H1 (cell line): Measurements from ENCODE around the gene TLE1.

ENCODE experiments used
- BRCA1 ChIP-seq: IDR thresholded peaks from 2 replicates; pipeline ENCODE4 v1.6.1; 2012; ENCODE audit warnings: low read depth, low read length, improper control_type of control experiment
- CBX5 ChIP-seq: fragments of 300-800, 300-1000 bp; sonication (generic); IDR thresholded peaks from 2 replicates; pipeline ENCODE4 v1.7.1; 2016; ENCODE audit warnings: antibody characterized with exemption, low read length, low read depth
- CHD1 ChIP-seq: IDR thresholded peaks from 2 replicates; pipeline ENCODE4 v1.6.1; 2012; ENCODE audit warnings: low read depth, low read length, improper control_type of control experiment
- CREB1 ChIP-seq: IDR thresholded peaks from 2 replicates; pipeline ENCODE4 v1.6.1; 2012; ENCODE audit warnings: inconsistent platforms
- CTCF ChIP-seq, 3 experiments: IDR thresholded peaks; 1 replicate in 2 of 3; 2 replicates in 1 of 3; pipeline versions ENCODE4 v1.5.1 to v1.6.1; 2011; ENCODE audit warnings: low read length in 3 of 3, mild to moderate bottlenecking in 3 of 3, inconsistent platforms in 2 of 3, low read depth in 1 of 3, moderate library complexity in 1 of 3; ENCODE audit not compliant: insufficient read depth in 1 of 3; ENCODE audit errors: control extremely low read depth in 1 of 3
- PHF8 ChIP-seq: fragments of 200-600 bp; sonication (generic); conservative IDR thresholded peaks from 2 replicates; pipeline ENCODE4 v1.7.1; 2012; ENCODE audit warnings: low read depth, mild to moderate bottlenecking, inconsistent platforms, low read length, moderate library complexity
- POLR2A ChIP-seq, 2 experiments: IDR thresholded peaks; 1 replicate in 1 of 2; 2 replicates in 1 of 2; pipeline ENCODE4 v1.6.1; 2011; ENCODE audit warnings: low read depth in 2 of 2, low read length in 2 of 2, mild to moderate bottlenecking in 2 of 2; ENCODE audit errors: control extremely low read depth in 1 of 2
- RNF2 ChIP-seq: fragments of 200-900, 300-1000 bp; sonication (generic); IDR thresholded peaks from 2 replicates; pipeline ENCODE4 v1.7.1; 2016; ENCODE audit warnings: borderline replicate concordance, low read depth, mild to moderate bottlenecking, antibody characterized with exemption, low read length; ENCODE audit not compliant: poor library complexity, severe bottlenecking; ENCODE audit errors: missing control alignments
- USF2 ChIP-seq: IDR thresholded peaks from 2 replicates; pipeline ENCODE4 v1.6.1; 2011; ENCODE audit warnings: low read length, improper control_type of control experiment

GRCh38 chr9:81626511-81626910 is 62.8 kb downstream of the TLE1 start:
- TF ChIP-seq CBX5, result no peak
- TF ChIP-seq CTCF (IDR thresholded peaks at IDR 0.05; ENCODE audit: control extremely low read depth in 1 of 3, insufficient read depth in 1 of 3, low read depth in 1 of 3, low read length in 3 of 3), result no peak
- no peak for TF ChIP-seq POLR2A (IDR thresholded peaks at IDR 0.05; ENCODE audit: control extremely low read depth in 1 of 2, low read depth in 2 of 2, low read length in 2 of 2)
- no peak for TF ChIP-seq USF2
- TF ChIP-seq CHD1, result no peak
- no peak for TF ChIP-seq CREB1
- no peak for TF ChIP-seq BRCA1
- no peak for TF ChIP-seq RNF2
- no peak for TF ChIP-seq PHF8
